ENCODE results near the gene TNK2.

The TNK2 gene

DNA sequence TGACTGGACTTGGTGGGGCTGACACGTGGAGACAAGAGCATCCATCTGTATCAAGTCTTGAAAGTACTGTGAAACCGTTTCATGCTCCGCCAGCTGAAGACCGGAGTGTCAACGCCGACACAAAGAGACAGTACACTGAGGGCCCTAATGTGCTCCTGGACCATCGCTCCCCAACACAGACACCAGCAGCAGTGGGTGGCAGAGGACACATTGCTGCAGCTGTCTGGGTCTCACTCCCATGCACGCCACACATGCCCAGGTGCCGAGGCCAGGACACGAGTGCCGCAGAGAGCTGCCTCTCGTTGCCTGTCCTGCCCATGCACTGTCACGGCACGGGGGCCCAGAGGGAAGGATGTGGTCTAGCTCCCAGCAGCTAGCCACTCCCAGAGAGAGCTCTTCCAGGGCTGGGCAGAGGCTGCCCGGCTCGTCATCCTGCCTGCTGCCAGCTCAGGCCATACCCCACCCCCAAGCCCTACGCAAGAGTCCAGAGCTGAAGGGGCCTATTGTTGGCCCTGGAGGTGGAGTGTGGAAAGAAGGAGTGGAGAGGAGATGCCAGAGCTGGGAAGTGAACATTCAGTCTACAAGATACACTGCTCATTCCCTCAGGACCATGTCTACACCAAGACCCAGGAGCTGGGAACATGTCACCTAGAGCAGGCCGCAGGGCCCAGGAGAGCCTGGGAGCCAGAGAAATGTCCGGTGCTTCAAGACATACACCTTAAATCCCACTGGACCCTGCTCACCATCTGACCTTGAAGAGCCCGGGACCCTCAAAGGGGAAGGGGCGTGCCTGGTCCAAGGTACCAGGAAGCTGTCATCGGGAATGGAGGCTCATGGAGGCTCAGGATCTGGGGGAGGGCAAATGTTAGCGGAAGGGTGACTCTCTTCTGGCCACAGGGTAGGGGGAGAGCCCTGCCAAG is 7.7 kb downstream of the TNK2 start:
- H3K4me3 ChIP-seq (ENCODE audit: low read length): no peak overlapping the region
- TF ChIP-seq, protein P1, sequence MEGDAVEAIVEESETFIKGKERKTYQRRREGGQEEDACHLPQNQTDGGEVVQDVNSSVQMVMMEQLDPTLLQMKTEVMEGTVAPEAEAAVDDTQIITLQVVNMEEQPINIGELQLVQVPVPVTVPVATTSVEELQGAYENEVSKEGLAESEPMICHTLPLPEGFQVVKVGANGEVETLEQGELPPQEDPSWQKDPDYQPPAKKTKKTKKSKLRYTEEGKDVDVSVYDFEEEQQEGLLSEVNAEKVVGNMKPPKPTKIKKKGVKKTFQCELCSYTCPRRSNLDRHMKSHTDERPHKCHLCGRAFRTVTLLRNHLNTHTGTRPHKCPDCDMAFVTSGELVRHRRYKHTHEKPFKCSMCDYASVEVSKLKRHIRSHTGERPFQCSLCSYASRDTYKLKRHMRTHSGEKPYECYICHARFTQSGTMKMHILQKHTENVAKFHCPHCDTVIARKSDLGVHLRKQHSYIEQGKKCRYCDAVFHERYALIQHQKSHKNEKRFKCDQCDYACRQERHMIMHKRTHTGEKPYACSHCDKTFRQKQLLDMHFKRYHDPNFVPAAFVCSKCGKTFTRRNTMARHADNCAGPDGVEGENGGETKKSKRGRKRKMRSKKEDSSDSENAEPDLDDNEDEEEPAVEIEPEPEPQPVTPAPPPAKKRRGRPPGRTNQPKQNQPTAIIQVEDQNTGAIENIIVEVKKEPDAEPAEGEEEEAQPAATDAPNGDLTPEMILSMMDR (conservative IDR thresholded peaks at IDR 0.05; ENCODE audit: low read length): no peak
- DNase-seq (ENCODE audit: low read depth): peak; percentile 92

GRCh38 chr3:195899701-195900435 is 8.5 kb downstream of the TNK2 start:
- no peak for DNase-seq (ENCODE audit: low read depth)
- H3K4me3 ChIP-seq (ENCODE audit: low read length): no peak overlapping the region

GRCh38 chr3:195897853-195898415 is 10.4 kb downstream of the TNK2 start:
- TF ChIP-seq, protein P1 (conservative IDR thresholded peaks at IDR 0.05; ENCODE audit: low read length): no peak
- no peak overlapping the region for H3K4me3 ChIP-seq (ENCODE audit: low read length)
- DNase-seq (ENCODE audit: low read depth): no peak

More at GRCh38 chr3:195899701-195900435, 8.5 kb downstream of the TNK2 start:
- TF ChIP-seq, protein P1 (conservative IDR thresholded peaks at IDR 0.05; ENCODE audit: low read length): no peak

DNA sequence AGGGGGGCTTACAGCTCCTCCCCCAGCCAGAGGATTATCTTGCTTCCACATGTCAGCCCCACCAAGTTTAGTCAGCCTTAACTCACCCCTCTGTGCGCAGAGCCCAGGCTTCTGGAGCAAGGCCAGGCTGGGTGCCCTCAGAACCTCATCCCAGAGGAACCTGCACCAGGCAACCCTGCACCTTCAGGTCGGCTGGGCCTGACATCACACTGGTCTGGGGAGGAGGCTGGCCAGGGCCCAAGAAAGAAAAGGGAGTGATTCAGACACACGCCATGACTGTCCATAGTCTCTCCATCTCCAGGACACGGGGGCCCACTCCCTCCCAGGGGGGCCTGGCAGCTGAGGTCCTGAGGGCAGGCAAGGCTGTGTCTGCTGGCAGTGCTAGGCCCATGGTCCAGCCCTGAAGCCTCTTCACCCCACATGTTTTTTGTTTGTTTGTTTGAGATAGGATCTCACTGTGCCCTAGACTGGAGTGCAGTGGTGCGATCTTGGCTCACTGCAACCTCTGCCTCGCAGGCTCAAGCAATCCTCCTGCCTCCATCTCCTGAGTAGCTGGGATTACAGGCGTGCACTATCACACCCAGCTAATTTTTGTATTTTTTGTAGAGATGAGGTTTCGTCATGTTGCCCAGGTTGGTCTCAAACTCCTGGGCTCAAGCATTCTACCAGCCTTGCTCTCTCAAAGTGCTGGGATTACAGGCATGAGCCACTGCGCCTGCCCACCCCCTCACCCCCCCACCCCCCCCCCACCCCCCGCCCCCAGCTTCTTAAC is 11.1 kb downstream of the TNK2 start:
- TF ChIP-seq, protein P1 (conservative IDR thresholded peaks at IDR 0.05; ENCODE audit: low read length): no peak
- DNase-seq (ENCODE audit: low read depth): peak; percentile 59
- H3K4me3 ChIP-seq (ENCODE audit: low read length): peak overlapping the region; percentile 54

GRCh38 chr3:195896361-195897080 is 11.8 kb downstream of the TNK2 start:
- peak overlapping the region; percentile 54 for H3K4me3 ChIP-seq (ENCODE audit: low read length)
- TF ChIP-seq, protein P1 (conservative IDR thresholded peaks at IDR 0.05; ENCODE audit: low read length): no peak
- DNase-seq (ENCODE audit: low read depth): peak; percentile 84

DNA sequence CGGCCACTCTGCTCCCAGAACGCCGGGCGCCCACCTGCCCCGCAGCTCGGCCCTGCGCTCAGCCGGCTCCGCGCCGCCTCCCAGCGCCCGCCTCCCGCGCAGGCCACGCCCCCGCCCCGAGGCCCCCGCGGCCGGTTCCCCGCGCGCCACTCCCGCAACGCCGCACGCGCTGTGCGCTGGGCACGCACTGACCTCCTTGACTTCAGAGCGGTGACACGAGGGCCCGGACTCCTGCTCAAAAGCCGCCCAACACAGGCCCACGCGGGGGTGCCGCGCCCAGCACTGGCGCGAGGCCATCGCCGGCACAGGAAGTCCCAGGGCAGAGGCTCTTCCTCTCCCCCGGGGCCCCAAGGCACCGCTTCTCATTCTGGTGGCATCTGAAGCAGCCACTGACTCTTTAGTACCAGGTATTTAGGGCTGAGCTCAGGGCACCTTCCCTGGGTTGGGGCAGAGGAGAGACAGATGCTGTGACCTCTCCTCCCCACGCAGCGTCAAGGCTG is 12.4 kb downstream of the TNK2 start:
- DNase-seq (ENCODE audit: low read depth): no peak

More for the DNA sequence above, 12.4 kb downstream of the TNK2 start:
- TF ChIP-seq, protein P1 (conservative IDR thresholded peaks at IDR 0.05; ENCODE audit: low read length): no peak
- peak overlapping the region; percentile 80 for H3K4me3 ChIP-seq (ENCODE audit: low read length)
